Tongue (tissue), 2 donors: ENCODE data around the gene DENND4C. TPM values are rescaled to one million over a fixed set of nuclear protein-coding genes. Genes with fewer than 3 reads are reported as not detected.
"Not testable (repeated sequence)": the region's sequence is repeated elsewhere in the genome, so short reads cannot be mapped to it uniquely, and the experiment has no call there.

Experiments used
- DNase-seq: peaks from one replicate; pipeline ENCODE4 v3.0.0-alpha.2; 2015
- total RNA-seq: library from RNA; depleted of rRNA; stranded (reverse); fragments of >200 nt; gene quantifications from one replicate; pipeline ENCODE4 v1.2.3, GENCODE V29; 2014

DENND4C gene
- 107 TPM for total RNA-seq

DNA sequence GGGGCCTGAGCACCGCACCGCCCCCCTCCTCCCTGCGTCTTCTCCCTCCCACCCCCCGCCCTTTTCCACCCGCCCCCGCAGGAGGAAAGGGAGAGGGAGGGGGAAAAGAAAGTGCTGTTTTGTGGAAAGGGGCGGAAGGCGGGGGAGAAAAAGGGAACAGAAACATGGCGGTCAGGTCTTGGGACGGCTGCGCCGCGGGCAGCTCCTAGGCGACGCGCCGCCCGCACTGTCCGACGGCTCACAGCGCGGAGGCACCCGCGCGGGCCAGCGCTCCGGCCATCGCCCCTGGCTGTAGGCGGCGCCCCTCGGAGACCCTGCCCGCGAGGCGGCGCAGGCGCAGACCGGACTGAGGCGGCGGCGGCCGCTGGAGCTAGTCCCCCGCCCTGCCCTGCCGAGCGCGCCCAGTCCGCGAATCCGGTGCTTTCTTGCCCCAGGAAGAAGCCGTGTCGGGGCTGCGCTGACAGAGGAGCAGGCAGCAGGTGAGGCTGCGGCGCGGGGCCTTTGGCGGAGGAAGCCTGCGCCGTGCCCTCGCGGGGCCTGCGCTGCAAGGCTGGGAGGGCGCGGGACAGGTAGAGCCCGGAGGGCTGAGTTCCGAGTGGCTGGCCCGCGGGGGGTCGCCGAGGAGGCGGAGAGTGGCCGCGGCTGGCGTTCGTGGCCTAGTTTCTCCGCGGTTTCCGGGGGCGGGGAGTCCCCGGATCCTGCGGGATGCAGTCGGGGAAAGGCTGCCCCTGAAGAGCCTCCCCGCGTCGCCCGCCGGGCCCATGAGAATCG, at the start of gene DENND4C:
Gene DENND4C, plus strand, starts transcription at position 339 of the 771 bp plus-strand sequence. CDS start 45,482 bp downstream, outside the sequence.
- DNase-seq = peak; percentile 95

DNA sequence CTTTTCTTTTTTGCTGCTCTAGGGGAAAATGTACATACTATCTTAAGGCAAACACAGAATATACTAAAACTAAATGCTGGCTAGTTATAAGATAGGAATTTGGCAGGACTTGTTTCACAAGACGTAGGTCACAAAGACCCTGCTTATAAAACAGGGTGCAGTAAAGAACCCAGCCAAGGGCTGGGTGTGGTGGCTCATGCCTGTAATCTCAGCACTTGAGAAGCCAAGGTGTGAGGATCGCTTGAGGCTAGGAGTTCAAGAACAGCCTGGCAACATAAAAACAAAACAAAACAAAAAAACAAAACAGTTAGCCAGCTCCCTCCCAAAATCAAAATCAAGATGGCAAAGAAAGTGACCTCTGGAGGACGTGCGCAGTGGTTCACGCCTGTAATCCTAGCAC, 49.5 kb upstream of the DENND4C start:
- peak; percentile 38 for DNase-seq

DNA sequence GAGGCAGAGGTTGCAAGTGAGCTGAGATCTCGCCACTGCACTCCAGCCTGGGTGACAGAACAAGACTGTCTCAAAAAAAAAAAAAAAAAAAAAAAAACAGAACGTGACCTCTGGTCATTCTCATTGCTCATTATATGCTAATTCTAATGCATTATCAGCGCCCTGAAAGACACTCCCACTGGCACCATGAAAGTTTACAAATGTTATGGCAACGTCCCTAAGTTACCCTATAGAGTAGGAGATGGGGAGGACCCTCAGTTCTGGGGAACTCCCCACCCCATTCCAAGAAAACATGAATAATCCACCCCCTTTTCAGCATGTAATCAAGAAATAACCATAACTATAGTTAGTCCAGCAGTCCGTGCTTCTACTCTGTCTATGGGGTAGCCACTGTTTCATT, 48.9 kb upstream of the DENND4C start:
- no peak for DNase-seq

DNA sequence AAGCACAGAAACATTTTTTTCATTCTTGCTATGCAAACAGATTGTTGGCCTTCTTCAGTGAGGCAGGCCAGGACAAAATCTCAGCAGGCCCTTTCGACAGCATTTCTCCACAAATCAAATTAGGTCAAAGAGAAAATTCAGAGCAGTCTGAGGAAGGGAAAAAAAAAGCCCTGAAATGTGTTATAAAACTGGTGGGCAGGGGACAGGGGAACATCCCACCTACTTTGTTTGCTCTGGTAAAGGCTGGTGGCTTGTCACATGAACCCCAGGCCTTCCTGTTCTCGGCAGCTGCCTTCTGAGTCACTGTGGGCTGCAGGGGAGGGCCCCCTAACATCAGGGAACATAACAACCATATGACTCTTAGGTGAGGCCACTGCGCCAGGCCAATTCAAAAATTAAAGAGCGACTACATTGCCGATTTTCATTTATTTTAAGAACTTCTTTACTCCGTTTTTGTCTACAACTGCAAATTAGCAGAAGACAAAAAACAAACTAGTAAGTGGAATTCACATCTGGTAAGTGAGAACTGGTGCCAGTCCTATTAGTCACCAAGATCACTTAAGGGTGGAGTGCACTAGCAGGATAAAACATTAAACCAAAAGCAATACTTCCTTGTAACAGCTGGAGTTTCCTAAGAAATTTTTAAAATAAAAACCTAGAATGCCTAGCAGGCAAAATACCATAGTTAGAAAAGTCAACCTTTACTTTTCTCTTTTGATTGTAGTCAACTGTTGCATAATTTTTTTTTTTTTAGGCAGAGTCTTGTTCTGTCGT, 46.2 kb upstream of the DENND4C start:
- peak; percentile 78 for DNase-seq

DNA sequence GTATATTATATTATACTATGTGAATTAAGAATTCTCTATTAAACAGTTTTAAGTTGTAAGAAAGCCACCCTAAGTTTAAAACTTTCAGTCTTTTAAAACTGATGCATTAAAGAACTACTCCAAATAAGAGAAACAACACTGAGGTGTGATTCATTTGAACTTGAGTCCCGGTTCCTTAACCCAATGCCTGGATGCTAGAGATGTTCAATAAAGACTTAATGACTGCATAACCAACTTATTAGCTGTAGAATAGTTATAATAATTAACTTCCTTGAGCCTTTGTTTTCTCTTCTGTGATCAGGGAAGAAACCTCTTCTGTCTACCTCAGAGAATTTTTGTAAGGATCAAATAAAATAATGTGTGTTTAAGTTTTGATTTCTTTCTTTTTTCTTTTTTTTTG, 45.3 kb upstream of the DENND4C start:
- DNase-seq = no peak

DNA sequence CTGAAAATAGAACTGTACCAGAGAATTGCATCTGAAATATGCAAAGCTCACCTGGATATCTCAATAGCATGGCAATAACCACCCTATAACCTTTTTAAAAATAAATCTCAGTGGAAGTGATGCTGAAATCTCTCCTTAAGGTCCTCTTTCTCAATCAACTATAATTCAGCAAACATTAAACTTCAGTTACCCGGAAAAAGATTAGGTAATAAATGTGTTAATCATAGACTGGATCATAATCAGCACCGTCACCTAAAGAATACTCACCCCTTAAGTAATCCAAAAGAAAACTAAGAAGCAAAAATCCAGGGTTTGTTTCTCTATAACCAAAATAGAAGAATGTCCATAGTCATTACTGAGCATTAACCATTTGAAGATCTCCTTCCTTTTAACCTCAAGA, 44.3 kb upstream of the DENND4C start:
- no peak for DNase-seq

DNA sequence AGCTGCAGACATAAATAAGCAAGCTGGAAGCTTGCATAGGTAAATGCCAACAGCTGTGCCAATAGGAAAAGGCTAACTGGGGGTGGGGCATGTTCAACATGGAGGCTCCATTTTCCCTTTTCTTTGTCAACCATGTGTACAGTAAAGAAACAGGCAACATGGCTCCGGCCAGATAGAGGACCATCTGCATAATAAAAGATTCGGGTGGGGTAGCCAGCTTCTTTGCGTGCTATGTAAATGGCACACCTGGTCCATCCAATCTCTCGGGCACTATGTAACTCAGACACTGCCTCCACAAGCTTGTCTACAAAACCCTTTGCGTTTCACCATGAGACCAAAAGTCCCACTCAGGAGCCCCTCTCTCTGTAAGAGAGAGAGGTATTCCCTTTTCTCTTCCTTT, 41.7 kb upstream of the DENND4C start:
- DNase-seq = no peak

DNA sequence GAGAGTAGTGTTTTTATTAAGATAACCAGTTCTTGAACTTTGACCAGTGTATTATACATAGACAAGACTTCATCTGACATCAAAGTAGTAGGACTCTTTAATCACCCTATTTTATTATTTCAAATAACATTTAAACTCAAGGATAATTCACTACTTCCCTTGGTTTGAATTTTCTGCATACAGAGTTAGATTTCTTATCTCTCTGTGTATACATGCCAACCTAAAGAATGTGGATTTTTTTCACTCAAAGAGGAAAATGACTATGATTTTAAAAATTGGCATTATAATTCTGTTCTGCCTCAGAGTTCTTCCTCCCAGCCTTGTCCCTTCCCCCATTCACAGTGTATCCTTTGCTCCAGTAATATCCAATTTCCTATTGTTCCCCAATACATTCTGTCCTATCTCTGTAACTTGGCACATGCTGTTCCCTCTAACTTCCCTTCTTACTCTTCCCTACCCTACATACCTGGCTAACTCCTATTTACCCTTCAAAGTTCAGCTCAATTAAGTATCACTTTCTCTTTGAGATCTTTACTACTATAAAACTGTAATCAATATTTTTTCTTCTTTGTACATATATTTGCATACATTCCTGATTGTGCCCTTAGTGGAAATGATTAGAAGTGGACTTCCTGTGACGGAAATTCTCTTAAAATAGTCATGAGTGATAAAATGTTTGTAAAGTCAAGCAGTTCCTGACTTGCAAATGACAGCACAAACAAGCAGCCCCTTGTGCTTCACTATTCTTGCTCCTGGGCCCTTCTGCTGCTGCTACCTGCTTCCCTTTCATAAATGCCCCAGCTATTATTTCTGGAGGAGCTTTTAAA, 38.1 kb upstream of the DENND4C start:
- no peak for DNase-seq

DNA sequence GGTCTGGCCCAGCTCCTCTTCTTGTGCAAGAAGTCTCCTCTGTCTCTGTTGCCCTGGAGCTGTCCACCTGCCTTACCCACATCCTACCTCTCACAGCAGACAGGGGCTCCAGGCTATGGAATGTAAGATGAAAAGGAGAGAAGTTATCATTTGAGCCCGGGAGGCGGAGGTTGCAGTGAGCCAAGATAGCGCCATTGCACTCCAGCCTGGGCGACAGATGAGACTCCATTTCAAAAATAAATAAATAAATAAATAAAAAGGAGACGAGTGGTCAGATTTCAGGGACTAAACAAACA, 37.5 kb upstream of the DENND4C start:
- no peak for DNase-seq

DNA sequence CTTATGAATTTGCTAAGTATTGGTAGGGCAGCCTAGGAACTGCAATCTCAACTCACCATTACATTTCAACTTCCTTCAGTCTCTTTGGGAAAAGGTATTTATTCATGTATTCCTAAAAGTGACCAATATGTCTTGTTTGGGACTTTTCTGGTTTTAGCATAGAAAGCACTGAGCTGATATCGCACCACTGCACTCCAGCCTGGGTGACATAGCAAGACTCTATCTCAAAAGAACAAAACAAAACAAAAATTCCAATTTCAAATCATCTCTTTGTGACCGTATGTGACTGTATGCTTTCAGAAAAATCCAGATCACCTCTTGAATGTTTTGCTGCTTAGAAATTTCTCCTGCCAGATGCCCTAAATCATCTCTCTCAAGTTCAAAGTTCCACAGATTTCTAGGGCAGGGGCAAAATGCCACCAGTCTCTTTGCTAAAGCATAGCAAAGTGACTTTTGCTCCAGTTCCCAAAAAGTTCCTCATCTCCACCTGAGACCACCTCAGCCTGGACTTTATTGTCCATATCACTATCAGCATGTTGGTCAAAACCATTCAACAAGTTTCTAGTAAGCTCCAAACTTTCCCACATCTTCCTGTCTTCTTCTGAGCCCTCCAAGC, 37.0 kb upstream of the DENND4C start:
- not testable (repeated sequence) for DNase-seq

DNA sequence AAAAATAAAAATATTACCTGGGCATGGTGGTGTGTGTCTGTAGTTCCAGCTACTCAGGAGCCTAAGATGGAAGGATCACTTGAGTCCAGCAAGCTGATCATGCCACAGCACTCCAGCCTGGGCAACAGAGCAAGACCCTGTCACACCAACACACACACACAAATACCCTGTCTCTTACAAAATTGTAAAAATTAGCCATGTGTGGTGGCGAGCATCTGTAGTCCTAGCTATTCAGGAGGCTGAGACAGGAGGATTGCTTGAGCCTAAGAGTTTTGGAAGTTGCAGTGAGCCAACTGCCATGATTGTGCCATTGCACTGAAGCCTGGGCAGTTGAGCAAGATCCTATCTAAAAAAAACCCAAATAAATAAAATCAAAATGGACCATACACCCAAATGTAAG, 32.1 kb upstream of the DENND4C start:
- no peak for DNase-seq

DNA sequence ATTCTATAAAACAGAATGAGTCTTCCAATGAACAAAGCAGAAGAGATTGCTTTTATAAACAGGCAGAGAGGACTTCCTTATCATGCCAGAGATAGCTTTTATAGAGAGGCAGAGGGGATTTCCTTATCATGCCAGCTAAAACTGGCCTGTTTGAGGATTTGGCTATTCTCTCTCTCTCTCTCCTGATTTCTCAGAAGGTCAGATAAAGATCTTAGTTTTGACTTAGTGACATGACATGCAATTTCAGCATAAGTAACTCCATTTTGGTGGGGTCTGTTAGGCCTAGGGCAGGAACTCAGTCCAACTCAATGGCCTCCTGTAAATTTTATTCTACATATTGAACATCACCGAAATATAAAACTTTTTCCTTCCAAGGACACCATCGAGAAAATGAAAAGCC, 31.5 kb upstream of the DENND4C start:
- no peak for DNase-seq

DNA sequence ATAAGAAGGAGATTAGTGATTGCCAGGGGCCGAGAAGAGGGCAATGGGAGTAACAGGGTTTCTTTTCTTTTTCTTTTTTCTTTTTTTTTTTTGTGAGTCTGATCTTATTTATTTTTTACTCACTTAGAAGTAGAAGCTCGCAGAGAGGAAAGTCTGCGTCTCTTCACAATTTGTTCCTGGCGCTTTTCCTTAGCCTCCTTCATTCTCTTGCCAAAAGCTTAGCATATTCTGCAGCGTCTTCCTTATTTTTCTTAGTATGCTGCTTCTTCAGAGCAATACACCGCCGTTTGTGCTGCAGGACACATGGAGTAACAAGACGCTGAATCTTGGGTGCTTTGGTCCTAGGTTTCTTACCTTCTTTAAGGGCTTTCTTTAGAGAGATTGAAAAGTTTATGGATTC, 30.3 kb upstream of the DENND4C start:
- DNase-seq = peak; percentile 71

DNA sequence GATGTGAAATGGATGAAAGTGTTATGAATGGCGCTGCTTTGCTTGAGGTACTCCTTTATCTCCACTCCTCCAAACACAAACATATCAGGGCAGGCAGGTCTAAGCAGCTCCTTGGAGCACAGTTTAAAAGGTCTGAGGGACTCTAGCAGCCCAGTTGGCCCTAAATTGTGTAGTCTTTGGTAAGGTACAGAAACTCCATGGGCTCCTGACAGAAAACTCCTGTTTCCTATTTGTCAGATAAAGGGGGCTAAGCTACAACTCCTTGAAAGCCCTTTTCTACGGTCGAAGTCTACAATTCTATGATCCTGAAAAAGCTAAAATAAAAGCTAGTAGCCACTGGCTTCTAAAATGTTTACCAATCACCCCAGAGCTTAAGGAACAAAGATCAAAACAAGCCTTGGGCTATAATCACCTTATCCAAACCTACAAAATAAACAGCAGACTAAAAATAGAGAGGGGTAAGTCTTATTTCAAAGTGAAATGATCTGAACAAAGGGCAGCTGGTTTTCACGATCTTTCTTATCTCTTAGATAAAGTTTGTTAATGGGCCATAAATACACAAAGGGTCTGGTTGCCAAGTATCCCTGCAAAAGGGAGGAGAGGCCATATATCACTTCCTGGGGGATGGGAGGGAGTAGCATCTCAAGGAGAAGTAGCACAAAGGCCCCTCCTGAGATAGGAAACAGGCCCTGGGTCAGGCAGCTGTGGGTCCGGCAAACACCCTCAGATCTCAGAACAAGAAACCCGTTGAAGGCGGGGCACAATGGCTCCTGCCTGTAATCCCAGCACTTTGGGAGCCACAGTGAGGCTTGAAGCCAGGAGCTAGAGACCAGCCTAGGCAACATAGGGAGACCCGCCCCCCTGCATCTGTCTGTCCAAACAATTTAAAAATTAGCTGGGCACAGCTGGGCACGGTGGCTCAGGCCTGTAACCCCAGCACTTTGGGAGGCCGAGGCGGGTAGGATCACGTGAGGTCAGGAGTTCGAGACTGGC, 28.3 kb upstream of the DENND4C start:
- DNase-seq = no peak

DNA sequence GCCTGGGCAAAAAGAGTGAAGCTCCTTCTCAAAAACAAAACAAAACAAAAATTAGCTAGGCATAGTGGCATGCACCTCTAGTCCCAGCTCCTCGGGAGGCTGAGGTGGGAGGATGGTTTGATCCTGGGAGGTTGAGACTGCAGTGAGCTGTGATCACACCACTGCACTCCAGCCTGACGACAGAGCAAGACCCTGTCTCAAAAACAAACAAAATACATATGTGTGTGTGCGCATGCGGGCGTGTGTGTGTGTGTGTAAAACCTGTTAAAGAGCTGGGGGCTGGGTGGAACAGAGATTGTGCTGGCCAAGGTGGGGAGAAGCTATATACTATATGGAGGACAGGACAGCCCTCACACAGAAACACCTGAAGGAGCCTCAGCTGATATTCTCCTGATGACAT, 27.4 kb upstream of the DENND4C start:
- no peak for DNase-seq

DNA sequence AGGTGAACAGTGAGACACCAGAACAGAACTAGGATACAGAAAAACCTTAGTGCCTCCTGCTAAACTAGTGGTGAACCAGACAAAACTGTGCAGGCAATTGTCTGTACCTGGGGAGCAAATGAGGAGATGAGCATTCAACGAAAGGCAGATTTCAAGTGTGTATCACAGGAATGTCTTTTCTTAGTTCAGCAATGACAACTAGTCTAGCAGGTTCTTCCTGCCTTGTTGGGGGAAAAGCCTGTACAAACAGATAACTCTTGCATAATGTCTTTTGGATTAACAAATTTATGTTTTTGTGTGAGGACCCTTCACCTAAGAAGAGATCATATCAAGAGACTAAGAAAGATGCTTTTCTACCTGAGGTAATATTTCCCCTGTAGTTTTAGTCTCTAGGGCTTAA, 21.8 kb upstream of the DENND4C start:
- peak; percentile 57 for DNase-seq

DNA sequence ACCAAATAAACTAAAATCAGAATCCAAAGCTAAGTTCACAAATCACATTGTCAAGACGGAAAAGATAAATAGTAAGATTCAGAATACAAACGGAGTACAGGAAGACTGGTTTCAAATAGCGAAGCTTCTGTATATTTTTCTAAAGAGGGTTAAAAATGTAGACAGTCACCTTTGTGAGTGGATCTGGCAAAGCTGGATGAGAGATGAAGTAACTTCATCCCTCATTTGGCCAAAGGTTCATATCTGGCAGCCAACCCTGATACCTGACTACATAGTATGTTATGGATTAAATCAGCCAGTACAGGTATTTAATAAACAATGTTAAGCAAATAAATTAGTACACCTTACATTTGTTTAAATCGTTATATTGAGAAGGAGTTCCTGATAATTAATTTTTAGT, 21.3 kb upstream of the DENND4C start:
- DNase-seq = no peak

DNA sequence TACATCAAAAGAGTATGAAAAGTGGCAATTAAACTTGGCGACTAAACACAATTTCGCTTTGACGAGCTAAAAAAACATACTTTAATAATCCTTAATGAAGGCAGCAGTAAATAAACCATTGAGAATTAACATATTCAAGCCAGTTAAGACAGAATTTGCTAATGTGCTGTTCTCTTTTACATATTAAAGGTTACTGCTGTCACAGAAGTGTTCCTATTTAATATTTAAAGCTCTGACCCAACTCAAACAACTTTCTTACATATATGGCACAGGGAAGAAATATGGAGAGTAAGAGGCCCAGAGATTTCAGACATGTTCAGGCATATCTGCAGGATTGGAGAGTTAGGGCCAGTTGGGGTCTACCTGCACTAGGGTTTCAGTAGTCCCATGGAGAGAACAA, 16.7 kb upstream of the DENND4C start:
- no peak for DNase-seq

DNA sequence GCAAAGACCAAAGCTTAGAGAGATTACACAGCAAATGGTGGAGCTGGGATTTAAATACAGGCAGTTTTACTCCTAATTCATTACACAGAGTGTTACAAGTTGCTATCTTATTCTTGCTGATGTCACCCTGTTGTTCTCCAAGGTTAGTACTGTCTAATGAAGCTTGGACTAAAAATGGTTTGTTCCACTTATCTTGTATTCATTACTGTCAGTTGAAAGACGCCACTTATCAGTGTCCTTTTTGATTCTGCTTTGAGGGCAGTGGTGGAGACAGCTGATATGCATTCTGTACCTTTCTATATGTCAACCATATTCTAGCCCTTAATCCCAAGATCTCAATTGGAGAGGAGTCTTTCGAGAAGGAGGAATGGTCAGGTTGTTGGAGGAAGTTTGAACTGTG, 14.0 kb upstream of the DENND4C start:
- DNase-seq = no peak

DNA sequence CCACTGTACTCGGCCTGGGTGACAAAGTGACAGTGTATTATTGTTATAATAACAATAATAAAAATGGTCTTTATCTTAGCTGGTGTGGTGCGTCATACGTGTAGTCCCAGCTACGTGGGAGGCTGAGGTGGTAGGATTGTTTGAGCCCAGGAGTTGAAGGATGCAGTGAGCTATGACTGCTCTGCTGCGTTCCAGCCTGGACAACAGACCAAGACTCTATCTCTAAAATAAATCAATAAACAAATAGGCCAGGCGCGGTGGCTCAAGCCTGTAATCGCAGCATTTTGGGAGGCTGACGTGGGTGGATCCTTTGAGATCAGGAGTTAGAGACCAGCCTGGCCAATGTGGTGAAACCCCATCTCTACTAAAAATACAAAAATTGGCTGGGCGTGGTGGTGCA, 9.2 kb upstream of the DENND4C start:
- no peak for DNase-seq

DNA sequence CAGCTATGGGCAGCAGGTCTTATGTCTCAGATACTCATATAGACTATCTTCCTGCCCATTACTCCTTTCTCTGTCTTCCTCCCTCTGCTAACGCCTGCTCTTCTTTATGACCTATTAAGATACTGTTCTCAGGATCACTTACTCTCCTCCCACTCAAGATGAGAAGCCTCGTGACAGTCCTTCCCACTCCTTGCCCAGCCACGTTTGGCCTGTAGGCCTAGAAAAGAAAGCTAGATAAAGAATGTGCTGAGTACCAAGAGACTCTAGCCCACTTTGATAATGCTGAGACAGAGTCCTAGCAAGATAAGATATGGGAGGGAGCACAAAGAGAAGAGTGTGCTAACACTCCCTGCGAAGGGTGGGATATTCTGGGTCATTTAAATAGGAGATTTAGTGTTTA, 6.8 kb upstream of the DENND4C start:
- no peak for DNase-seq
